GM18526 (cell line): ENCODE results near the gene PCDHB15.
"Not testable (repeated sequence)": the region's sequence is repeated elsewhere in the genome, so short reads cannot be mapped to it uniquely, and the experiment has no call there.

Experiments
- POLR2A ChIP-seq: IDR thresholded peaks from 3 replicates; pipeline ENCODE4 v1.6.1; 2011; ENCODE audit not compliant: insufficient read length; ENCODE audit errors: extremely low read depth

The PCDHB15 gene

DNA sequence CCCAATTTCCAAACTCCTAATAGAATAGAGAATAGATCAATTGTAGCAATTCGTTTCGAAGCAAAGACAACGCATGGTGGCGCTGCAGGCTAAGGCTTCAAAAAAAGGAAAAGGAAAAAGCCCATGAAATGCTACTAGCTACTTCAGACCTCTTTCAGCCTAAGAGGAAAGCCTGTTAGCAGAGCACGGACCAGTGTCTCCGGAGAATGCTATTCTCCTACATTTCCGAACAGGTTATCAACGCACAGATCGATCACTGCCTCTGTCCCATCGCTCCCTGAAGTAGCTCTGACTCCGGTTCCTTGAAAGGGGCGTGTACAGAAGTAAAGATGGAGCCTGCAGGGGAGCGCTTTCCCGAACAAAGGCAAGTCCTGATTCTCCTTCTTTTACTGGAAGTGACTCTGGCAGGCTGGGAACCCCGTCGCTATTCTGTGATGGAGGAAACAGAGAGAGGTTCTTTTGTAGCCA, at the start of gene PCDHB15:
Gene PCDHB15, plus strand, starts transcription at position 146 of the 468 bp plus-strand sequence. Its CDS starts 184 bp downstream, at position 330.
- TF ChIP-seq POLR2A: no peak

DNA sequence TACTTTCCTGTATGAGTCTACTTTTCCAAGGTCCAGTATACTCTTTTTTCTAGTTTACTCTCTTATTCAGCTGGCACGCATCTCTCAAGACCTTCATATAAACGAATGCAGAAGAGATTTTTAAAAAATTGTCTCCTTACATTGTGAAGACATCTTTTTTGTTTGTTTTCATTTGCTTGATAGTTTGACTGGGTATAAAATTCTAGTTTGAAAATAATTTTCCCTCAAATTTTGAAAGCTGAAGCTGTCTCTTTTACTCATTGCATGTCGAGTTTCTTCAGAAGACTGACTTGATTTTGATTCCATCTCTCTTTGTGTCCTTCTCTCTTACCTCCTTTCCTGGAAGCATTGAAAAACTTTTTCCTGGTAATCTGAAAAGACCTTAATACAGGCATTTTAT, 48.8 kb upstream of the PCDHB15 start:
- no peak for TF ChIP-seq POLR2A

DNA sequence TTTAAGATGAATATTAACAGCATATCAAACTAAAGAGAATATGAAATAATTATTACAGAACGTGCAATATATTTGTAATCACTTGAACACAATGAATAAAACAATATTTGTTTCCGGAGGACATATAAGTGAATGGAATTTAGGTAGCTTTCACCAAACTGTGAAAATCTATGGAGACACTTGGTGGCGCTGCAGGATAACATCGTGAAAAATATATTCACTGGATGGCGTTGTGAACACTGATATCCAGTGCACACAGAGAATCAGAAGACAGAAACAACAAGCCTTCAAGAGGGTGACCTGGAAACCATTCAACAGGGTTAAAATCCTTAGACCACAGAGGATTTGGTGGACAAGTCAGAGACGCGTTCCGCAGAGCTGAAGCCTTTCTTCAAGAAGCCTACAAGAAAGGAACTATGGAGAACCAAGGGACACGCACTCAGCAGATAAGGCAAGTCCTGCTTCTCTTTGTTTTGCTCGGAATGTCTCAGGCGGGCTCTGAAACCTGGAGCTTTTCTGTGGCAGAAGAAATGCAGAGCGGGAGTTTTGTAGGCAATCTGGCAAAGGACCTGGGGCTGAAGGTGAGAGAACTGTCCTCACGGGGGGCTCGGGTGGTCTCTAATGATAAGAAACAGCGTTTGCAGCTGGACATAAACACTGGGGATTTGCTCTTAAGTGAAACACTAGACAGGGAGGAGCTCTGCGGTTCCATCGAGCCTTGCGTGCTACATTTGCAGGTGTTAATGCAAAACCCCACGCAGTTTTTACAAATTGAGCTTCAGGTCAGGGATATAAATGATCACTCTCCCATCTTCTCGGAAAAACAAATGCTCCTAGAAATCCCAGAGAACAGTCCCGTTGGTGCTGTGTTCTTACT, 45.6 kb upstream of the PCDHB15 start, which contains the start of gene PCDHB11:
Gene PCDHB11, plus strand, starts transcription at position 269 of the 877 bp plus-strand sequence. Its CDS starts 148 bp downstream, at position 417.
- TF ChIP-seq POLR2A: no peak

DNA sequence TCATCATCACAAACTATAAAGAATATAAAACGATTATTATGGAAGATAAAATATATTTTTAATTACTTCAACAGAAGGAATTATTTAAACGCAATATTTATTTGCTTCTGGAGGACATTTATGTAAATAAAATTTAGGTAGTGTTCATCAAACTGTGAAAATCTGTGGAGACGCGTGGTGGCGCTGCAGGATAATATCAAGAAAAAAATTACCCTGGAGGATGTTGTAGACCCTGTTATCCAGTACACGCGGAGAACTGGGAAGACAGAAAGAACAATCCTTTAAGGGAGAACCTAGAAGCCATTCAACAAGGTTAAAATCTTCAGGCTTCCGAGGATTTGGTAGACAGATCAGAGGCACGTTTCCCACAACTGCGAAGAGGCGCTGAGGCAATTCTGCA, 36.7 kb upstream of the PCDHB15 start, which contains the start of gene PCDHB12:
Gene PCDHB12, plus strand, starts transcription at position 242 of the 400 bp plus-strand sequence. CDS start 189 bp downstream, outside the sequence.
- TF ChIP-seq POLR2A: no peak

DNA sequence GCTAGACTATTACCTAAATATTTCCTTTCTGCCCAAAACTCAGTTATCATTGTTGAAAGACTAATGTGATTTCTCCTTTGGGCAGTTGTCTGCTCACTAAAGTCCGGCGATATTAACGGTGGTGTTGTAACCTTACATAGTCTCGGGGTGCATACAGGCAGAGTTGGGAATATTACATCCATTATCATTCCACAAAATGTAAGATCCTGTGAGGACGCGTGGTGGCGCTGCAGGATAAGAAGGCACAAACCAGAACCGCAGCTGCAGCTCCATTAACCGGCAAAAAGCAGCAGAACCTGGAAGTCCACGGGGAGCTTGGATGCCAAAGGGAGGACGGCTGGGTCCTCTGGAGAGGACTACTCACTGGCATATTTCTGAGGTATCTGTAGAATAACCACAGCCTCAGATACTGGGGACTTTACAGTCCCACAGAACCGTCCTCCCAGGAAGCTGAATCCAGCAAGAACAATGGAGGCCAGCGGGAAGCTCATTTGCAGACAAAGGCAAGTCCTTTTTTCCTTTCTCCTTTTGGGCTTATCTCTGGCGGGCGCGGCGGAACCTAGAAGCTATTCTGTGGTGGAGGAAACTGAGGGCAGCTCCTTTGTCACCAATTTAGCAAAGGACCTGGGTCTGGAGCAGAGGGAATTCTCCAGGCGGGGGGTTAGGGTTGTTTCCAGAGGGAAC, 31.4 kb upstream of the PCDHB15 start, which contains the start of gene PCDHB13:
Gene PCDHB13, plus strand, starts transcription at position 264 of the 684 bp plus-strand sequence. Its CDS starts 205 bp downstream, at position 469.
- TF ChIP-seq POLR2A: not testable (repeated sequence)

DNA sequence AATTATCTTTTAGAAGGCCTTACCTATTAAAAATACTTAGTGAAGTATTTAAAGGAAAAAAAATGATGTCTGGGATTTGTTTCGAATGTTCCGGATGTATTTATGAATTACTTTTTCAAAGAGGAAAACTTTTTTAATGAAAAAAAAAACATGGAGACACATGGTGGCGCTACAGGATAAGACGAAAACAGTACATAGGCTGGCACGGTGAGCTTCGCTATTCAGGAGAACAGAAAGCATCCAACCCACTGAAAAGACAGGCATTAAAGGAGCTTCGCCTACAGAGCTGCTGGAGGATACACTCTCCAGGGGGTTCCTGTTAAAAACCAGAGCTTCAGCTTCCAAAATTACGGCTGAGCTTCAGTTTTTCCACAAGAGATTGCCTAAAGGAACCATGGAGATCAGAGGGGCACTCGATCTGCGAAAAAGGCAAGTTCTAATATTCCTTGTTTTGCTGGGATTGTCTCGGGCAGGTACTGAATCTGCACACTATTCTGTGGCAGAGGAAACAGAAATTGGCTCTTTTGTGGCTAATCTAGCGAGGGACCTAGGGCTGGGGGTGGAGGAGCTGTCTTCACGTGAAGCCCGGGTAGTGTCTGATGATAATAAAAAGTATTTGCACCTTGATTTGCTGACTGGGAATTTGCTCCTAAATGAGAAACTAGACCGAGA, 21.9 kb upstream of the PCDHB15 start, which contains the start of gene PCDHB14:
Gene PCDHB14, plus strand, starts transcription at position 232 of the 672 bp plus-strand sequence. Its CDS starts 163 bp downstream, at position 395.
- no peak for TF ChIP-seq POLR2A

DNA sequence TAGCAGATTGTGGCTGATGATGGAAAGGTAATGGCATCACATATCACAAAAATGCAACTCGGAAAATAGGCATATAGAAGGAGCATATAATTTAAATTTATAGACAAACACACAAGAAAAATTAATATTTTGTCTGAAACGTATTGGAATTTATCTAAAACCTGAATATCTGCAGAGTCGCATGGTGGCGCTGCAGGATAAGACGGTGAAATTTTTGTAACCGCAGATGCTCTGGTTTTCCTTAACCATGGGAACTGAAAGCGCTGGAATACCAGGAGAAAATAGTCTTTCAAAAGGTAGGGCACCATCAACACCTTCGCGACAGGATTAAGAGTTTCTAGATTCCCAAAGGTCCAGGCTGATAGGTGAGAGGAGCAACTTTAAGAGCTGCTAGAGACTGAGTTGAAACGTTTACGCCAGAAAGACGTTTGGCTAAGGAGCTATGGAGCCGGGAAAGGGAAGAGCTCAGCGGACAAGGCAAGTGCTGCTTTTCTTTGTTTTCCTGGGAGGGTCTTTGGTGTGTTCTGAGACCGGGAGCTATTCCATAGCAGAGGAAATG, 11.0 kb upstream of the PCDHB15 start:
- TF ChIP-seq POLR2A: no peak

DNA sequence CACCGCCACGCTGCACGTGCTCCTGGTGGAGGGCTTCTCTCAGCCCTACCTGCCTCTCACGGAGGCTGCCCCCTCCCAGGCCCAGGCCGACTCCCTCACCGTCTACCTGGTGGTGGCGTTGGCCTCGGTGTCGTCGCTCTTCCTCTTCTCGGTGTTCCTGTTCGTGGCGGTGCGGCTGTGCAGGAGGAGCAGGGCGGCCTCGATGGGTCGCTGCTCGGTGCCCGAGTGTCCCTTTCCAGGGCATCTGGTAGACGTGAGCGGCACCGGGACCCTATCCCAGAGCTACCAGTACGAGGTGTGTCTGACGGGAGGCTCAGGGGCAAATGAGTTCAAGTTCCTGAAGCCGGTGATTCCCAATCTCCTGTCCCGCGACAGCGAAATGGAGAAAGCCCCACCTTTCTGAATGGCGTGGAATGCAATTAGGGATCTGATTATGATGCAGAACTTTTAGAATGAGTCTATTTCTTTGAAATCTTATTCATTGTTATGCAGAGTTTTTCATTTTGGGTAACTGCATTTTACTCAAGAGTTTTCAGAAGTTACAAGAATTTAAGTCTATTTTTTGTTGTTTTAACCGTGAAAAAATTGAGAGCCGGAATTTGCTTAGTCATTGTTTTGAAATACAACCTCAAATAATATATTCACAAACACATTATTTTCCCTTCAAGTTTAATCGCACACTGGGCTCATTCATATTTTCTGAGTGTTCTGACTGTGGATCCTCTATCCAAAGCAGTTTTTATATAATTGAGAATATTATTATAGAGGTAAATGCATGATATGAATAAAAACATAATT, 8.5 kb upstream of the PCDHB15 start:
- TF ChIP-seq POLR2A: no peak

DNA sequence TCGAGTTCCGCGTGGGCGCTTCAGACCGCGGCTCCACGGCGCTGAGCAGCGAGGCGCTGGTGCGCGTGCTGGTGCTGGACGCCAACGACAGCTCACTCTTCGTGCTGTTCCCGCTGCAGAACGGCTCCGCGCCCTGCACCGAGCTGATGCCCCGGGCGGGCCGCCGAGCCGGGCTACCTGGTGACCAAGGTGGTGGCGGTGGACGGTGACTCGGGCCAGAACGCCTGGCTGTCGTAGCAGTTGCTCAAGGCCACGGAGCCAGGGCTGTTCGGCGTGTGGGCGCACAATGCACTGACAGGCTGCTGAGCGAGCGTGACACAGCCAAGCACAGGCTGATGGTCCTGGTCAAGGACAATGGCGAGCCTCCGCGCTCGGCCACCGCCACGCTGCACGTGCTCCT, 3.7 kb upstream of the PCDHB15 start:
- no peak for TF ChIP-seq POLR2A

DNA sequence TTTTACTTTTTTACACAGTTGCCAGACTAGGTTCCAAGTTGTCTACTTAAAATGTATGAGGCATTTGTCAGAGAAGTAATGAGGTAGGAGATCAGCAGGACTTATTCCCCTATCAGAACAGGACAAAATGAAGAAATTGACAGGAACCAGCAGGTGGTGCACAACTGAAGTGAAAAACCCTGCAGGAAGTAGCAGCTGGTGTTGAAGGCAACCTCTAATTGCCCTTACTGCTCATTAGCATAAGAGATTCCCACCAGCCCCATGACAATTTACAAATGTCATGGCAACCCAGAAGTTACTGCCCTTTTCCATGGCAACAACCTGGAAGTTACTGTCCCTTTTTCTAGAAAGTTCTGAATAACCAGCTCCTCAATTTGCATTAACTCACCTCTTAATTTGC, 5.4 kb downstream of the PCDHB15 start:
- no peak for TF ChIP-seq POLR2A

DNA sequence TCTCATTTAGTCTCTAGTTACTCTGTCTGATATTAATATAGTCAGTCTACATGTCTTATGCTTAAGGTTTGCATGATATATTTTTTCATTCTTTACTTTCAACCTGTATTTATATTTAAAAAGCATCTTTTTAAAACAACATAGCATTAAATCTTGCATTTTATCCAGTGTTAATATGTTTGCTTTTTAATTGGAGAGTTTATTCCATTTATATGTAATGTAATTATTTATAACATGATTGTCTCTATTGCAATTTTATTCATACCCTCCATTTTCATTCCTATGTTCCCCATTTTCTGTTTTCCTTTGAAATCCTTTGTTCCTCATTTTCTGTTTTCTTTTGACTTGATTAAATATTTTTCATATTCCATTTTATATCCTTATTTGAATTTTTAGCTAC, 13.3 kb downstream of the PCDHB15 start:
- TF ChIP-seq POLR2A: no peak

DNA sequence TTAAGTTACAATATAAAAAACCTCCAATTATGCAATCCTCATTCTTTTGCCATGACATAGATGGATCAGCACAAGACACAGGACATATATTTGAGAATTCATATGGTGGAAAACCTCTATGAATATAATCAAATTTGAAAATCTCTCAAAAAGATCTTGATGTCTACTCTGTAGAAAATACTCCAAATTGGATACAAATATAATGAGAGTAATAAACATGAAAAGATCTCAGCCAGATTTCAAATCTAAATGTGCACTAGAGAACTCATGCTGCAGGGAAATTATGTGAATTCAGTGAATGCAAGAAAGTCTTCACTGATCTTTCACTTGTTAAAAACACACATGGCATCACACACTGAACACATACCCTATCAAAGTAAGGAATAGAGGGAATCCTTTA, 13.8 kb downstream of the PCDHB15 start:
- no peak for TF ChIP-seq POLR2A

DNA sequence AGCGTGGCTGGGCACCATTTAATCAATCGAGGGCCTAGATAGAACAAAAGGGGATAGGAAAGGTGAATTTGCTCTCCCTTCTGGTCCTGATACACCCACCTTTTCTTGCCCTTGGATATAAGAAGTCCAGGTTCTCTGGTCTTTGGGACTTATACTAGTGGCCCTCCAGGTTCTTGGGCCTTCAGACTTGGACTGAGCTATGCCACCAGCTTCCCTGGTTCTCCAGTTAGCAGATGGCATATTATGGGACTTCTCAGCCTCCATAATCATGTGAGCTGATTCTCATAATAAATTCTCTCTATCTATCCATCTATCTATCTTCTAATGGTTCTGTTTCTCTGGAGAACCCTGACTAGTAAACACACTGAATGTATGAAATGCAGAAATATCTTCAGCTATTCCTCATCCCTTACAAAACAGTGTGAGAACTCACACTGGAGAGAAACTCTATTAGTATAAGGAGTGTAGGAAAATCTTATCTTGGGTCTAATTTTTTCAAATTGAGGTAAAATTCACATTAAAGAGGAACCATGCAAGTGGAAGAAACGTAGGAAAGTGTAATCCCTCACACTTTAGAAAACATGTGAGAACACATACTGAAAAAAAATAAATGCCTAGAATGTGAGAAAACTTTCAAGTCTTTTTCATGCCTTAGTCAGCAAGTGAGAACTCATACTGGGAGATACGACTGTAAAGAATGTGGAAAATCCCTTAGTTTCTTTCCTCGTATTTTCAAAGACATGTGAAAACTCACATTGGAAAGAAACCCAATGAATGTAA, 15.5 kb downstream of the PCDHB15 start:
- TF ChIP-seq POLR2A: no peak
